ENCODE measurements around the gene DNASE1L3.

Gene DNASE1L3

GRCh38 chr3:58173029-58173668, 37.6 kb downstream of the DNASE1L3 start:
- Histone ChIP-seq H2AFZ (ENCODE audit: low read length) (no peak overlapping the region), H3K9ac (ENCODE audit: low read length) (no peak overlapping the region), H3K4me2 (ENCODE audit: low read length) (no peak overlapping the region), H3K9me2 (ENCODE audit: low read depth, low read length) (no peaks in the 10 kb centered on the region), H3K27me3 (ENCODE audit: insufficient read depth, low read length) (no peaks in the 10 kb centered on the region; the same call in 1 of the 2 replicates), H3K4me1 (ENCODE audit: insufficient read depth, low read length, severe bottlenecking) (peaks cover 3% of the 10 kb centered on the region), H3K4me3 (ENCODE audit: low read depth, low read length, poor library complexity, severe bottlenecking) (no peak overlapping the region), H3F3A (ENCODE audit: insufficient read depth, low read length) (no peaks in the 10 kb centered on the region), H3K79me2 (ENCODE audit: insufficient read depth, low read length) (no peaks in the 10 kb centered on the region), H3K36me3 (ENCODE audit: insufficient read depth, low read length) (no peaks in the 10 kb centered on the region), H3K9me3 (ENCODE audit: low read length) (no peaks in the 10 kb centered on the region), H3K27ac (ENCODE audit: low read depth, low read length, poor library complexity, severe bottlenecking) (no peak overlapping the region), H4K20me1 (ENCODE audit: insufficient read depth, low read length) (no peaks in the 10 kb centered on the region)
- TF ChIP-seq CTCF (IDR thresholded peaks at IDR 0.05; ENCODE audit: low read length), result no peak
- TF ChIP-seq EZH2 (IDR thresholded peaks at IDR 0.05; ENCODE audit: borderline replicate concordance, low read length), result no peak

GRCh38 chr3:58171126-58171525, 39.6 kb downstream of the DNASE1L3 start:
- Histone ChIP-seq H3K27me3 (ENCODE audit: insufficient read depth, low read length) (no peaks in the 10 kb centered on the region; the same call in 1 of the 2 replicates), H3K79me2 (ENCODE audit: insufficient read depth, low read length) (no peaks in the 10 kb centered on the region), H3K27ac (ENCODE audit: low read depth, low read length, poor library complexity, severe bottlenecking) (no peak overlapping the region), H2AFZ (ENCODE audit: low read length) (no peak overlapping the region), H4K20me1 (ENCODE audit: insufficient read depth, low read length) (no peaks in the 10 kb centered on the region), H3K9ac (ENCODE audit: low read length) (no peak overlapping the region), H3K9me3 (ENCODE audit: low read length) (no peaks in the 10 kb centered on the region), H3K36me3 (ENCODE audit: insufficient read depth, low read length) (no peaks in the 10 kb centered on the region), H3F3A (ENCODE audit: insufficient read depth, low read length) (no peaks in the 10 kb centered on the region), H3K4me1 (ENCODE audit: insufficient read depth, low read length, severe bottlenecking) (no peaks in the 10 kb centered on the region), H3K4me2 (ENCODE audit: low read length) (no peak overlapping the region), H3K4me3 (ENCODE audit: low read depth, low read length, poor library complexity, severe bottlenecking) (no peak overlapping the region), H3K9me2 (ENCODE audit: low read depth, low read length) (no peaks in the 10 kb centered on the region)
- TF ChIP-seq CTCF (IDR thresholded peaks at IDR 0.05; ENCODE audit: low read length) (no peak), EZH2 (IDR thresholded peaks at IDR 0.05; ENCODE audit: borderline replicate concordance, low read length) (no peak)

GRCh38 chr3:58170376-58170775, 40.4 kb downstream of the DNASE1L3 start:
- H3K36me3 ChIP-seq (ENCODE audit: insufficient read depth, low read length), result no peaks in the 10 kb centered on the region

More at GRCh38 chr3:58170376-58170775, 40.4 kb downstream of the DNASE1L3 start:
- Histone ChIP-seq H3K4me3 (ENCODE audit: low read depth, low read length, poor library complexity, severe bottlenecking) (no peak overlapping the region), H3K4me1 (ENCODE audit: insufficient read depth, low read length, severe bottlenecking) (no peaks in the 10 kb centered on the region), H4K20me1 (ENCODE audit: insufficient read depth, low read length) (no peaks in the 10 kb centered on the region), H3K9me2 (ENCODE audit: low read depth, low read length) (no peaks in the 10 kb centered on the region), H3F3A (ENCODE audit: insufficient read depth, low read length) (no peaks in the 10 kb centered on the region), H3K27ac (ENCODE audit: low read depth, low read length, poor library complexity, severe bottlenecking) (no peak overlapping the region), H3K9ac (ENCODE audit: low read length) (no peak overlapping the region), H3K9me3 (ENCODE audit: low read length) (no peaks in the 10 kb centered on the region), H2AFZ (ENCODE audit: low read length) (no peak overlapping the region), H3K79me2 (ENCODE audit: insufficient read depth, low read length) (no peaks in the 10 kb centered on the region), H3K27me3 (ENCODE audit: insufficient read depth, low read length) (no peaks in the 10 kb centered on the region; the same call in 1 of the 2 replicates), H3K4me2 (ENCODE audit: low read length) (no peak overlapping the region)
- TF ChIP-seq EZH2 (IDR thresholded peaks at IDR 0.05; ENCODE audit: borderline replicate concordance, low read length), result no peak
- TF ChIP-seq CTCF (IDR thresholded peaks at IDR 0.05; ENCODE audit: low read length), result no peak
